GM18870 (cell line): Measurements from ENCODE around the gene GRID1.

Experiments used
- ATAC-seq: cut with Tn5 transposase; IDR thresholded peaks from one replicate; pipeline ENCODE4 v1.9.1; 2021; ENCODE audit warnings: moderate library complexity; ENCODE audit not compliant: unreplicated experiment

GRID1 gene

DNA sequence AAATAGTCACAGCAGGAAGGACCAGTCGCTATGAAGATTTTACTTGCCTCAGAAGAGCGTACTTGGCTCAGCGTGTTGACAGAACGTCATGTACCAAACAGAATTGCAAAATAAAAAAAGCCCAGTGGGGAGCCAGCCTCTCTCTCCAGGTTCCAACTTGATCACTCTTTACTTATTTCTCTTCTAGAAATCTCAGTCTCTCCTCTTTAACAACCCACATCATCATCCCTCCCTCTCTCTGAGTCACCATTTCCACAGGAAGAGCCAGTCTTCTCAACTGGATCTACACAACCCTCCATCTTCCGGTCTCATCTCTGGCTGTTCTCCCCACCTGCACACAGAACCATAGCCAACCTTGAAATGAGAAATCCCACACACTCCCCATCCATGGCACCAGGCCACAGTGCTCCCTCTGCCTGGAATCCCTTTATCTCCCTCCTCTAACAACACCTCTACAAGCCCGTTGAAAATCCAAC, 718.3 kb downstream of the GRID1 start:
- no peak for ATAC-seq

DNA sequence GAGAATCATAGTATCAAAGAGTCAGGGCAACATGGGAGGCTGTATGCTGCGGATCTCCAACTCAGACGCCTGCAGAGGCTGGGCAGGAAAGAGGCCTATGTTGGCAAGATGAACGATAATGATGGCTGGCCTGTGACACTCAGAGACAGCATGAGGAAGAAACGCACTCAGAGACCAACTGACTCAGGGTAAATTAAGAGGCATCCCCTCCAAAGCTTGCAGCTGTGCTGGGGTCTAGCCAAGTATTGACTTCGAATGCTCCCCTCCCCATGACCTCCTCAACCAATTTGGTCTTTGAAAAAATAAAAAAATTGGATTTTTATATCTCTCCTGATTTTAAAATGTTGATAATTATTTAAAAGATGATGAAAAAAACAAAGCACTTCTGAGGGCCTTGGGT, 718.9 kb downstream of the GRID1 start:
- ATAC-seq: no peak

DNA sequence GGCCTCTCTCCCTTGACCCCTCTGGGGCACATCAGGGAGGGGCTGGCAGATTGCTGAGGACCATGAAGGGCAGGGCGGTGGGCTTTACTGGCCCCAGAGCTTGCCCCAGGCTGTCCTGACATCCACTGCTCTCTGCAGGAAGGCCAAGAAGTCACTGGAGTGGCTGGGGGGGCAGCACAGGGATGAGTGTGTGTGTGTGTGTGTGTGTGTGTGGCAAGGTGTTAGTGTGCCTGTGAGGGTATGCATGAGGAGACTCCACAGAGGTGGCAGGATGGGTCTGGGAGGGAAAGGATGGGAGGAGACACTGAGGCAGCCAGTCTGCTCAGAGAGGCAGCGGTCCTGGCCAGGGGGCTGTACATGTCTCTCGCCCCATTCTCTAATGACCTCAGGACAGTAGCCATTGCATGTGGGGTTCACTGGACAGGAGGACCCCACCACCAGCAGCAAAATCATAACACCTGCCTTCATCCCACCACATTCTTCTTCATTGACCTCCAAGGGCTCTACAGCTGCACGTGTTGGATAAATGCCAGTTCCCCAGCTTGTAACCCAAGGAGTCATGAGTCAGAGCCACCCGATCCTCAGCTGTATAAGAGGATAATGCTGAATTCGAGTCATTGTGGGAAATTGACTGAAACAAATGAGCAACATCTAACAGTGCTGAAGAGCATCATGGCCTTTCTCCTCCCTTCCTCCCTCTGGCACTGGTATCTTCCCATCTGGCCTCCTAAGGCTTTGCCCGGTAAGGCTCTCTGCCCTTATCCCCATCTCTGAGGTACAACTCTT, 720.5 kb downstream of the GRID1 start:
- ATAC-seq: no peak

DNA sequence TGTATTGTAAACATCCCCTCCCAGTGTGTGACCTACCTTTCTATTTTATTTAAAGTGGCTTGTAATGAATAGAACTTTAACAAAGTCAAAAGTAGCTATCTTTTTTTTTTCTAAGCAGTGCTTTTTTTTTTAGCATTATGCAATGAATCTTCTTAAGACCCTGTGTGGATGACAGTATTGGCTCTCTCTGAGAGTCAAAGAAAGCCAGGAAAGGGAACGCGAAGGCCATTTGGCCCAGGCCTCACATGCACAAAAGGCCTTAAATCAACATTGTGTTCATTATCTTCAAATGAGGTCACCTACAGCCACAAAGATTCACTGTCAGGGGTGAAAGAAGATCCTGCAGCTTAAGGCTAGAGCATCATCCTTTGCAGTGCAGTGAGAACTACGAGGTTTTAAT, 721.5 kb downstream of the GRID1 start:
- ATAC-seq: no peak

DNA sequence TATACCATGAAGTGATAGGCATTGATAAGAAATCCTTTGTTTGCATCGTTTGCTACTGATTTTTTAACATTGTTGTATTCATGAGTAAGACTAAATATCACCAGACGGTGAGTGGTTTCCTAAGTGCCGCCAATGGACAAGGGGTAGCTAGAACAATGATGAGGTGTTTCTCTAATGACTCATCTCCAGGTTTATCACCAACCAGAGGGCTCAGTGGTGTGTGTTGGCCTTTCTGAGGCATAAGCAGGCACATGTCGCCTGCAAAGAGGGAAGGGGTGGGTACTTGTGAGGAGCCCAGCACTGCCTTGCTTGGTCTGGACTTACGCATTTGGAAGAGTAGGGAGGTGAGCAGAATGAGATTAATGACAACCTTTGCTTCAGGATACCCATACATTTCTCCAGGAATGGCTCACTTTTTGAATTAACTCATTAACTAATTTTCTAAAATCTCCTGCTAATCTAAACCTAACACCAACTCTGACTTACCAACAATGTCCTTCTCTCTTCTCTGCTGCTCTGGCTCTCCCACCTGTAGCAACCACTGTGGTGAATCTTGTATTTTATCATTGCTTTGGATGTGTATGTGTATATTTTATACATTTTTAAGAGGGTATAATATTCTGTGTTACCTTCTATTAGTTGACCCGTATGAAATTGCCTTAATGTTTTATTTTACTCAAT, 722.6 kb downstream of the GRID1 start:
- ATAC-seq: no peak

DNA sequence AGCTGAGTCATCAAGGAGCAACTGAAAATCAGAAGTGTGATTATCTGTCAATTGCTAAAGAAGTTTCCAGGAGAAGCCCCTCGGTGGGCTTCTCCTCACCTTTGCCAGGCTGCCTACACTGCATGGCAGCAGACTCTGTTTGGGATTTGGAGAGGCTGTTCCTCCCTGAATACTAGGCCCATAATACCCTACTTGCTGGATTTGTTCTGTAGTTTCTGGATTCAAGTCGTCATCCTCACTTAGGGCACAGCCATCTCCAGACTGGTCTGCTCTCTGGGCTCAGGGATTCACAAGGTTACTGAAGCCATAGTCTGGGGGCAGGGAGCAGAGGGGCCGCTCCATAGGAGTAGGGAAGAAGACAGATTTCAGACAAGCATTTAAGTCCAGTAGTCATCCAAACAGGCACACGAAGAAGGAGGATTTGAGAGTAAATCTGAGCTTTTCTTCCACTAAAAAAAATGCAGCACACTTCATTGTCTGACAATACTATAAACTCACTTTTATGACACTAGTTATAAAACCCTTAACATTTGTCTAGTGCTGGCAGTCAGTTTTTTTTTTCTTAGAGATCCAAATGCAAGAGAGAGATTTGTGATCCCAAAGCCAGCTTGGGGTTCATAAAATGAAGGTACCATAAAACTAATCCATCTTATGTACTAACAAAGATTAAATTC, 723.3 kb downstream of the GRID1 start:
- ATAC-seq: no peak

DNA sequence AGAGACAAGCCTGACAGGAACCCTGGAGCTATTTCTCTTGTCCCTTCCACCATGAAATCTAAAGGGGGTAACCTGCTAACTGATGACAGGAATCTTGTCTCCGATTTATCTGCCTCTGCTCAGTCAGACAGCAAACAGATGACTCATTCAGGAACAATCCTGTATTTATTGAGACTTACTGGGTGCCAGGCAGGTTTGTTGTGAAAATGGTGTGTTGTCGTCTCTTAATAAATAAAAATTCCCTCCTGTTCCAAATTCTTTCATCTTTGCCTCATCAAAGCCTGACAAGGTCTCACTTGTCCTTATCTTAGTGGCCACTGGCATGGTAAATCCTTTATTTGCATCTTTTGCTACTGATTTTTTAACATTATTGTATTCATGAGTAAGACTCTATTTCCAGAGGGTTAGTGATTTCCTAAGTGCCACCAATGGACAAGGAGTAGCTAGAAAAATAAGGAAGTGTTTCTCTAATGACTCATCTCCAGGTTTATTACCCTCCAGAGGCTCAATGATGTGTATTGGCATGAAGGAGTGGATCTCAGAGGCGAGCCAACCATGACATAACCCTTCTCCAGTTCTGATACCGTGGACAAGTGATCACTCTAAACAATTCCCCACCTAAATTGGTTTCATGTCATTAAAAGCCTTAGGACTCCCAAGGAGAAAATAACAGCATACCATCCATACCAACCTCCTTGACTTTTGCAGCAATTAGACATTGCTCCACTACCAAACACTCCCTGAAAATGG, 724.0 kb downstream of the GRID1 start:
- no peak for ATAC-seq

DNA sequence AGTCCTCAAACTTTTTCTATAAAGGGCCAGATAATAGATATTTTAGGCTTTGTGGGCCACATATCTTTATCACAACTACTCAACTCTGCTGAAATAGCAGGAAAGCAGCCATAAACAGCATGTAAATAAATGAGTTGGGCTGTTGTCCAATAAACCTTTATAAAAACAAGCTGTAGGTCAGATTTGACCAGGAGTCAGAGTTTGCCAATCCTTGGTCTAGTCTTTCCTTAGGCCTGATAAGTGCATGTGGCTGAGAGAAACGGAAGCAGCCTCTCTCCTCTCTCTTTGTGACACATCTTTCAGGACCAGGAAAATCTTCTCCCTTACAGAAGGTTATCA, 724.5 kb downstream of the GRID1 start:
- no peak for ATAC-seq

DNA sequence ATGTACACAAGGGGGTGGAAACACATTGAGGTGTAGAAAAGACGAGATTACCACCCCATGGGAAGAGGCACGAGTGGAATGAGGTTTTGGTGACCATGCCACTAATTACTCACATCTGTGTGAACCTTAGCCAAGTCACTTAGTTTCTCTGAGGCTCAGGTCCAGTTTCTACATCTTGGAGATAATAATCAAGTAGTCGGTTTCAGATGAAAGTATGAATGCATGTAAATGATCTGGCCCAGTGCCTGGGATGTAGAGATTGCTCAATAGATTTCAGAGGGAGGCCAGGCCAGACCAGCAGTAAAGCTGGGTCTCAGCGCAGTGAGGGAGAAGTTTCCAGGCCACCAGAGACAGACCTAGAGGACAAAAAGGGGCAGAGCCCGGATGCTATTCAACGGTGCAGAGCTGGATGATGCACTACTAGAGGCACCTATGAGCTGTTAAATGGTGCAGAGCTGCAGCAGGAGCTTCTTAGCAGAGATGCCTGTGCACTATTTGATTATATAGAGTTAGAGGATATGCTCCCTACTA, 725.1 kb downstream of the GRID1 start:
- no peak for ATAC-seq

DNA sequence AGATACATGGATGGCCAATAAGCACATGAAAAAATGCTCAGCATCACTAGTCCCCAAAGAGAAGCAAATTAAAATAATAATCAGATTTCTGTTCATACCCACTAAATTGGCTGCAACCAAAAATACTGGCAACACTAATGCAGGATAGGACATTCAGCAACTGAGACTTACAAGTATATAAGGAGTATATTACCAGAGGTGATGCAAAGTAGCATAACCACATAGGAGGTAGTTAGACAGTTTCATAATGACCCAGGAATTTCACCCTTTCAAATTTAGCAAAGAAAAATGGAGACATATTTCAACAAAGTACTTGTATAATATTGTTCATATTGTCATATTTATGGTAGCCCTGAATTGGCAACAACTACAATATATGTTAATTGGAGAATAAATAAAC, 727.8 kb downstream of the GRID1 start:
- no peak for ATAC-seq

DNA sequence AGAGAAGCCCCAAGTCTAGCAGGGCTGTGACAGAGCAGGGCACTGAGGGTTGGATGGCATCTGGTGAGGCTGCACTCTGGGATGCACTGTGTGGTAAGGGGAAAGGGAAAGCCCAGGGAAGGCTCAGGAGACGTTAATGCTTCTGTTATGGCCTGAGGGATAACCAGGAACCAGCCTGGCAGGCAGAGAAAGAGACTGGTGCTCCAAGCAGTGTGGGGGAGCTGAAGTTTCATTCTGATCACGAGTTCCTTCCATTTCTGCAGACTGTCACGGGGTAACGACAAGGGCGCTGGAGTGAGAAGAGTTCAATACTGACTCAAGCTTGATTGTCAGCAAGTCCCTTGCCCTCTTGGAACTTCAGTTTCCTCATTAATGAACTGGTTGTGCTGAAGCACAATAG, 730.9 kb downstream of the GRID1 start:
- ATAC-seq: no peak

DNA sequence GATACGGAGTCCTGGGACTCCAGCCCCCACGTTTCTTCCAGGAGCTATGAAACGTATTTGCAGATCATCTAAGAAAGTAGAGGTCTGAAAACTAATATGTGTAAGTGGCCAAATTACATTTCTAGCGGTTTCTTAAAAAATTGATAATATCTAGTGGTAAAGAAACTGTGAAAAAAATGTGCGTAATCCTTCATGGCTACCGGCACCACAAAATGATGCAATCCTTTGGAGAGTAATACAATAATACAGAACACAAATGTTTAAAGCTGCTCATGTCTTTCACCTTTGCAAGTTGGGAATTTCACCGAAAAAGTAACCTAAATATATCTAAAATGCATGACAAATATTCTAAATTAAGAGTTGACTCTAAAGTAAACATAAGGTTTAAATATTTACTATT, 742.1 kb downstream of the GRID1 start:
- ATAC-seq: no peak

DNA sequence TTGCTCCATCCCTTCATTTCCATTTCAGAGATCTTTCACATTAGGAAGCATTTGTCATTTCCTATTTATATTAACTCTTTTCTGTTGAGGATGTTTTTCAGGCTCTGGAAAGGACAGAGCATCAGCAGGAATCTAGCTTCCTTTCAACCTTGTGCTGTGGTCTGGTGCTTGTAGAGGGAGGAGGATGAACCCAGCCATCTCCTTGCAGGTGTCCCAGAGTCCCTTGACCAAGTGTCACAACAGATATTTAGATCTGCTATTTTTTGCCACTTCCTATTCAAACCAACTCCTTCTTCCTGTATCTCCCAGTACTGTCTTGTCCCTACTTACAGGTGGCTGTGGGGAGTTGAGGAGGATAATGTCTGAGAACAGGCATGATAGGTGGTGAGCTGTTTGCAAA, 742.8 kb downstream of the GRID1 start:
- ATAC-seq: no peak

DNA sequence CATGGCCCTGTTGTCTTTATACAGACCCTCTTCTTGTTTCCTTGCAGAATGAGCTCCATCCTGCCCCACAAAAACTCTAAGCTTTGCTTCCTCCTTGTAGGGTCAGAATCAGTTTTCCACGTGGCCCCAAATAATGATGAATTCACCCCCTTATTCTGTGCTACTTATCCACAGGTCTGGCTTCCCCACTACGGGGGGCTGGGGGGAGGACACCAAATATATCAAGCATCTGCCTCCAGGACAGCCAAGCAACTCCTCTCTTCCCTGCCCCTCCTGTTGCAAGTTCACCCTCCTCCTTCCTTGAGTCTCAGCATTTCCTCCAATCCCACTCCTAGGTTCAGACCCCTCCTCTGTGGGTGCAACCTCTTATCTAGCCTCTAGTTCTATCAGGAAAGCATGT, 743.3 kb downstream of the GRID1 start:
- ATAC-seq: no peak

DNA sequence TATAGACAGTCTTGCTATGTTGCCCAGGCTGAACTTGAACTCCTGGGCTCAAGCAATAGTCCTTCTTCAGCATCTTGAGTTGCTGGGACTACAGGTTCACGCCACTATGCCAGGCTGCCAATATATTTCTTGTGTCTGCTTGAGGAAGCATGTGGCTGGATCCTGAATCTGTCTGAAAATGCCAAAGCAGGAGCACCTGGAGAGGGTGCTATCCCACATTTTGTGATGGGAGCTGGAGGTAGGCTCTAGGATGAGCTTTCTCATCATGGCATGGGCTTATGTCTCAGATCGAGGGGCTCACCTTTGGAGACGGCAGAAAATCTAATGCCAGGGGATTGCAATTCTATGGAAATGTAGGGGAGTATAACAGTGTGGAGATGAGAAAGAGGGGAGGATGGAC, 744.2 kb downstream of the GRID1 start:
- ATAC-seq: no peak

DNA sequence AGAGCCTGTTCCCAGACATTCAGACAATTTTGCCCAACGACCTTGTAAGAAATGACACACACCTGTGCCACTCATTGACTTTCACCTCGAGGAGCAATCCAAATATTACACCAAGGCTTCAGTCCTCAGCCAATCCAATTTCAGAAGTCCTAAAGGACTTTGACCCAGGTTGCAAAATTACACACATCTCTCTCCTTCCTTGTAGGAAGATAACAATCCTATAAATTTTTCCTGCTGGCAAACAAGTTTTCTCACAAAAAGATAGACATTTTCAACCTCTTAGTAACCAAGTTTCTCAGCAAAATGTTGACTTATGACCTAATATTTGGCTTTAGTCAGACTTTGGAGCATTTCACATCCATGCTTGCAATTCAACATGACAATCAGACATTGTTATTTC, 745.0 kb downstream of the GRID1 start:
- no peak for ATAC-seq

DNA sequence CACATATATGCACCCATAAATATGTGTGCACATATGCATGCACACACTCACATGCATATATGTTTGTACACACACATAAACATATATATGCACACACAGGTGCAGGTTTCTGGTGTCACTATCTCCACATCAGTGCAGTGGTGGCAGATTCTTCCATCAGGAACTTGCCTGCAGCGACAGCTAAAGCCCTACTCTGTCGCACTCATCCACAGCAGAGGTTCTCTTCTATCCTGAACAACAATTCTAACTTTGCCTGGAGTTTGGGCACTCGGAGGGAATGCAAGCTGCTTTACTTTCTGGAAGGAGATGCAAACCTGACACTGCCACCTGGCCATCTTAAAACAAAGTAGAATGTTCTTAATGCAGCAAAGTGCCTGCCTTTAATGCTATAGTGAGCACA, 745.8 kb downstream of the GRID1 start:
- no peak for ATAC-seq

DNA sequence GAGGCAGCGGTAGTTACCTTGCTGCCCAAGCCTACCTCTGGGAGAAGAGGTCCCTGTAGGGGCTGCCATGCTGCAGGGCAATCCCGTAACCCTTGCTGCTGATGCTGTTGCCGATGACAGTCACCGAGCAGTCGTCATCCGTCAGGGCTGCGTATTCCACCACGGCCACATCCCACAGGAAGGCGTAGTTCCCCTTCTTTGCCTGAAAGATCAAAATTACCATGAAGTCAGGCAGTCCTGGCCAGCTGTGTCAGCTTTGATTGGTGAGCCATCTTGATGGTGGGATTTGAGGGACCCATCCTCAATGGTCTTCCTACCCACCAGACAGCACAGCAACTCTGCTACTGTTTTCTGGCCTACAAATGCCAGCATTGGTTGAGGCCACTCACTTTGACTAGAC, 746.8 kb downstream of the GRID1 start:
- no peak for ATAC-seq

DNA sequence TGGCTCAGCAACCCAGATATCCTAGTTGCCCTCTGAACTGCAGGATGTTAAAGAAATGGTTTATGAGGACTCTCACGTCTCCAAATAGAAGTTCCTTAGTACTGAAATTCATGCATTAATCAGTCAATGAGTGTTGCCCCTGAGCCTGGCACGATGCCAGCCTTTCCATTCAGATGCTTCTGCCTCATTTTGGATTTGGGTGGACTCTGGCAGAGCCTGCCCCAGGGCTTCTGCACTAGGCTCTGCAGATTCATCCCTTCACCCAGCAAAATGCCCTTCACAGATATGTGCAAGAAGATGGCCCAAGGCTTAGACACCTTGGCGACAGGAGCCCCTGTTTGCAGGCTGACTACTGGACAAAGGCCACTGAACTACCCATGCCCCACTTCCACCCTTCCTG, 747.8 kb downstream of the GRID1 start:
- no peak for ATAC-seq

DNA sequence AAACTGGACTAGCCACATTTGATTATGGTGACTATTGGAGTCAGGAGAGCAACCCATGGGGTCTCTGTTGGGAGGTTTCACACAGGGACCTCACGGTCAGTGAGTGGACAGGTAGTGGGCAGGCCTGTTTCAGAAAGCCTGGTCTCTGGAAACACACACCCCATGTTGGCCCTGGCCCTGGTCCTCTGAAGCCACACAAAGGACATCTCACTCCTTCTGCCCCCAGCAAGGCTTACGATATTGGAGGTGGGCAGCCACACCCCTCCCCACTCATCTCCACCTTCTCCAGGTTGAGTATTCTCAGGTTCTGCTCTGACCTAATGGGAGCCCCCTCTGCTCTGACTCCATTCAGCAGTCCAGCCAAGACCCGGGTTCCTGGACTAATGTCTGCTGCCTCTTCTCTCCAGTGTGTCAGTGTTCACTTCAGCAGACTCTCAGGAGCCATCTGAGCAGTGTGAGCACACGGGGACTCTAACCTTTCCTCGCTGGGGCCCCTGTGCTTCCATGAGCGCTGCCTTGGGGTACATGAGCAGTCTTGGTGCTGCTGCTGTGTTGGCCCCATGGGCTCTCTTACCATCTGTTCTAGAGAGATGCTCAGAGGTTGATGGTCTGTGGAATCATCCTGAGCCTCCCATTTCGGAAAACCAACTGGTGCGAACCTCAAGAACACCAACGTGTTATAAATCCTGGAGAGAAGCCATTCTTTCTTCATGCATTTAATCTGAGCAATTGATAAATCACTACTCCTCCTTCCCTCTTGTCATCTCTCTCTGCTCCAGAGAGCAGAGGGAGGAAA, 748.6 kb downstream of the GRID1 start:
- ATAC-seq: no peak
